B cell (primary cell): ENCODE measurements around the gene UBE2F. TPM values are rescaled to one million over a fixed set of nuclear protein-coding genes. Genes with fewer than 3 reads are reported as not detected.

Experiments
- ATAC-seq: fragments of 200-7000 bp; cut with Tn5 transposase; one replicate; pipeline ENCODE4 v1.10.0; 2021; ENCODE audit warnings: low read depth, mild to moderate bottlenecking, moderate number of reproducible peaks, moderate library complexity
- CTCF ChIA-PET: fragments of 350-600 bp; sonication (Branson Sonifier 250); formaldehyde crosslinking; loops from one replicate; lab custom pipeline; 2021; ENCODE audit warnings: antibody characterized with exemption, inconsistent platforms; lab: Charles Lee
- POLR2A ChIA-PET: fragments of 350-600 bp; sonication (Branson Sonifier 250); formaldehyde crosslinking; loops from one replicate; lab custom pipeline; 2021; ENCODE audit warnings: antibody characterized with exemption; lab: Charles Lee
- DNase-seq: peaks from one replicate; pipeline ENCODE4 v3.0.0; 2013
- H2AFZ ChIP-seq: 2 replicates; pipeline ENCODE4 v1.6.1; 2012; ENCODE audit warnings: mild to moderate bottlenecking, low read depth, low read length; ENCODE audit not compliant: insufficient read depth, poor library complexity, severe bottlenecking
- H3K27ac ChIP-seq, 2 donors: 1 replicate in 1 of 2; 2 replicates in 1 of 2; pipeline ENCODE4 v1.5.1; 2012 to 2013; ENCODE audit warnings: low read length in 2 of 2, mild to moderate bottlenecking in 2 of 2, moderate library complexity in 1 of 2
- H3K27me3 ChIP-seq, 4 experiments: fragments of 200-600 bp in 1 of 4; sonication (generic) in 1 of 4; replicated peaks in 1 of 4; 1 replicate in 2 of 4; 2 replicates in 2 of 4; pipeline versions ENCODE4 v1.6.1 to v1.7.0; 2013 to 2016; ENCODE audit warnings: low read length in 3 of 4, mild to moderate bottlenecking in 2 of 4, mixed read lengths in 1 of 4, moderate library complexity in 1 of 4; ENCODE audit not compliant: insufficient read depth in 4 of 4, control insufficient read depth in 3 of 4; ENCODE audit errors: control extremely low read depth in 1 of 4
- H3K36me3 ChIP-seq, 2 experiments: replicated peaks in 1 of 2; 1 replicate in 1 of 2; 2 replicates in 1 of 2; pipeline versions ENCODE4 v1.6.1 to v1.7.1; 2013; ENCODE audit warnings: low read length in 1 of 2; ENCODE audit not compliant: insufficient read depth in 2 of 2, control insufficient read depth in 1 of 2; ENCODE audit errors: control extremely low read depth in 1 of 2, extremely low read depth in 1 of 2
- H3K4me1 ChIP-seq, 2 donors: fragments of 200-600 bp in 1 of 2; sonication (generic) in 1 of 2; 1 replicate in 1 of 2; 2 replicates in 1 of 2; pipeline versions ENCODE4 v1.5.1 to v1.6.1; 2013 to 2017; ENCODE audit warnings: low read length in 2 of 2; ENCODE audit not compliant: control insufficient read depth in 2 of 2, insufficient read depth in 2 of 2
- H3K4me2 ChIP-seq: replicated peaks from 2 replicates; pipeline ENCODE3; 2012; ENCODE audit warnings: mild to moderate bottlenecking, low read depth, low read length; ENCODE audit not compliant: poor library complexity, severe bottlenecking
- H3K4me3 ChIP-seq, 5 experiments: fragments of 200-600 bp in 1 of 5; sonication (generic) in 1 of 5; 1 replicate in 3 of 5; 2 replicates in 2 of 5; pipeline versions ENCODE4 v1.5.1 to v1.7.0; 2011 to 2016; ENCODE audit warnings: low read length in 4 of 5, mild to moderate bottlenecking in 4 of 5, low read depth in 2 of 5, control low read depth in 1 of 5, moderate library complexity in 1 of 5; ENCODE audit not compliant: insufficient read depth in 1 of 5; ENCODE audit errors: control extremely low read depth in 1 of 5, extremely low read depth in 1 of 5
- H3K79me2 ChIP-seq: fragments of 200-600 bp; sonication (generic); one replicate; pipeline ENCODE4 v1.6.0; 2016; ENCODE audit warnings: low read length; ENCODE audit not compliant: control insufficient read depth, insufficient read depth
- H3K9ac ChIP-seq: fragments of 200-600 bp; sonication (generic); 2 replicates; pipeline ENCODE4 v1.6.1; 2017; ENCODE audit warnings: mild to moderate bottlenecking, low read length, moderate library complexity
- H3K9me3 ChIP-seq, 3 donors: one replicate each; pipeline versions ENCODE4 v1.6.1 to v1.7.1; 2013; ENCODE audit warnings: low read length in 2 of 3; ENCODE audit not compliant: control insufficient read depth in 2 of 3, insufficient read depth in 1 of 3; ENCODE audit errors: control extremely low read depth in 1 of 3
- H4K20me1 ChIP-seq: 2 replicates; pipeline ENCODE4 v1.6.0; 2012; ENCODE audit warnings: mild to moderate bottlenecking, low read length; ENCODE audit not compliant: insufficient read depth, control insufficient read depth, poor library complexity, severe bottlenecking
- H3K27ac Mint-ChIP-seq: one replicate; pipeline ENCODE4 v1.8.0; 2021; ENCODE audit warnings: mixed read lengths
- H3K27me3 Mint-ChIP-seq: one replicate; pipeline ENCODE4 v1.8.0; 2021; ENCODE audit warnings: mixed read lengths
- H3K4me1 Mint-ChIP-seq: one replicate; pipeline ENCODE4 v1.8.0; 2021; ENCODE audit warnings: mixed read lengths
- H3K4me3 Mint-ChIP-seq: one replicate; pipeline ENCODE4 v1.8.0; 2021; ENCODE audit warnings: mixed read lengths
- H3K9me3 Mint-ChIP-seq: one replicate; pipeline ENCODE4 v1.8.0; 2022; ENCODE audit warnings: mixed read lengths; ENCODE audit not compliant: insufficient read depth
- CTCF ChIP-seq: fragments of 200-600 bp; IDR thresholded peaks from one replicate; pipeline ENCODE4 v1.8.0; 2022; ENCODE audit warnings: antibody characterized with exemption, mild to moderate bottlenecking
- EZH2 ChIP-seq: IDR thresholded peaks from 2 replicates; pipeline ENCODE4 v1.6.1; 2012; ENCODE audit warnings: borderline replicate concordance, low read depth, mild to moderate bottlenecking, moderate library complexity, low read length; ENCODE audit not compliant: insufficient read depth, poor library complexity, severe bottlenecking
- WGBS: methylation state at CpG from one replicate; pipeline ENCODE4 v1.1.5; 2013; ENCODE audit warnings: missing lambda C conversion rate; ENCODE audit not compliant: insufficient coverage; 5-methylcytosine and 5-hydroxymethylcytosine counted together
- intact Hi-C: fragments of 100-400 bp; cut with micrococcal nuclease; formaldehyde crosslinking; loops from one replicate; pipeline ENCODE4 v1.10.0; 2022
- polyA plus RNA-seq: library from polyadenylated mRNA; depleted of rRNA; stranded (reverse); fragments of >200 nt; gene quantifications from 2 replicates; pipeline ENCODE4 v1.2.3, GENCODE V29; 2012
- total RNA-seq, 2 donors: library from RNA; stranded (reverse); fragments of 120-200 nt in 1 of 2; gene quantifications; 1 replicate in 1 of 2; 2 replicates in 1 of 2; pipeline versions ENCODE4 v1.2.3 to v1.2.4, GENCODE V29; 2013 to 2022

Gene UBE2F
- total and polyA plus RNA-seq, 2 donors (not counting 1 experiment from before 2014, with no cell fraction given), result 22.5 to 57.6 TPM

GRCh38 chr2:237979331-237979730, 12.5 kb downstream of the UBE2F start:
- Mint-ChIP-seq H3K9me3 (no peaks in the 10 kb centered on the region), H3K27ac (no peak overlapping the region), H3K27me3 (no peaks in the 10 kb centered on the region), H3K4me1 (peaks cover 46% of the 10 kb centered on the region), H3K4me3 (no peak overlapping the region)
- Histone ChIP-seq H3K4me2 (no peak overlapping the region), H3K36me3 (peaks cover 0 to 18% of the 10 kb centered on the region in 2 experiments), H4K20me1 (peaks cover 89% of the 10 kb centered on the region), H3K79me2 (peaks cover 99% of the 10 kb centered on the region), H3K9me3 (no peaks in the 10 kb centered on the region), H3K4me1 (peaks cover 9 to 18% of the 10 kb centered on the region in 2 donors), H3K9ac (no peak overlapping the region), H3K27ac (no peak overlapping the region), H3K4me3 (no peak overlapping the region), H3K27me3 (no peaks in the 10 kb centered on the region), H2AFZ (no peak overlapping the region)
- DNase-seq (no peak), ATAC-seq (no peak)
- TF ChIP-seq CTCF, result no peak
- TF ChIP-seq EZH2, result no peak
- WGBS, result 100% methylated on average over 1 of the region's 6 CpGs
- ChIA-PET CTCF (interaction anchor here (1.2 to 1.4 kb wide), 2 partner anchors 9 to 121 kb away, joined by 3 read pairs; no protein-coding TSS in a partner anchor), POLR2A (no interaction called here)
- intact Hi-C loops, result no loop called here

- no peak overlapping the region for H3K9ac ChIP-seq
- H3K27me3 ChIP-seq, result no peaks in the 10 kb centered on the region
- ChIA-PET CTCF (interaction anchor here (1.4 kb wide), 1 partner anchor 122 kb away, joined by 3 read pairs; no protein-coding TSS in a partner anchor), POLR2A (no interaction called here)
- no peaks in the 10 kb centered on the region for H3K27me3 Mint-ChIP-seq
- H3K79me2 ChIP-seq, result peaks cover 98% of the 10 kb centered on the region
- H2AFZ ChIP-seq, result no peak overlapping the region
- no peak overlapping the region for H3K4me3 ChIP-seq
- peaks cover 90% of the 10 kb centered on the region for H4K20me1 ChIP-seq
- no CpG with 5 or more reads among the region's 1 CpG for WGBS
- DNase-seq, result no peak
- H3K9me3 Mint-ChIP-seq, result no peaks in the 10 kb centered on the region
- H3K27ac ChIP-seq, result no peak overlapping the region
- intact Hi-C loops, result no loop called here
- peaks cover 0 to 18% of the 10 kb centered on the region in 2 experiments for H3K36me3 ChIP-seq
- no peak overlapping the region for H3K4me3 Mint-ChIP-seq
- H3K4me1 Mint-ChIP-seq, result peaks cover 47% of the 10 kb centered on the region
- no peak for ATAC-seq
- H3K27ac Mint-ChIP-seq, result no peak overlapping the region
- no peak overlapping the region for H3K4me2 ChIP-seq
- H3K9me3 ChIP-seq, result no peaks in the 10 kb centered on the region
- peaks cover 9 to 18% of the 10 kb centered on the region in 2 donors for H3K4me1 ChIP-seq
- TF ChIP-seq EZH2 (no peak), CTCF (no peak)
These were observed 13.3 kb downstream of the UBE2F start for GRCh38 chr2:237980087-237980486.
